H9 (cell line): Measurements from ENCODE around the gene CTXN1. TPM values are rescaled to one million over a fixed set of nuclear protein-coding genes. Genes with fewer than 3 reads are reported as not detected.
"Not testable (repeated sequence)": the region's sequence is repeated elsewhere in the genome, so short reads cannot be mapped to it uniquely, and the experiment has no call there.

Experiments used
- DNase-seq: peaks from one replicate; pipeline ENCODE4 v3.0.0-alpha.2; 2017
- H2AFZ ChIP-seq: one replicate; pipeline ENCODE4 v1.6.1; 2013; ENCODE audit warnings: mild to moderate bottlenecking, low read length, control low read depth, moderate library complexity
- H2AK5ac ChIP-seq: 2 replicates; pipeline ENCODE4 v1.6.1; 2013; ENCODE audit warnings: low read length, control low read depth, mixed read lengths; ENCODE audit not compliant: insufficient read length
- H2BK120ac ChIP-seq: one replicate; pipeline ENCODE4 v1.6.1; 2013; ENCODE audit warnings: low read depth, mild to moderate bottlenecking, low read length, control low read depth, inconsistent platforms; ENCODE audit not compliant: poor library complexity, severe bottlenecking
- H2BK12ac ChIP-seq: 2 replicates; pipeline ENCODE4 v1.6.1; 2013; ENCODE audit warnings: low read length, control low read depth, mixed read lengths, low read depth; ENCODE audit not compliant: insufficient read length
- H2BK15ac ChIP-seq: 2 replicates; pipeline ENCODE4 v1.6.1; 2013; ENCODE audit warnings: low read depth, low read length, control low read depth
- H2BK20ac ChIP-seq: one replicate; pipeline ENCODE4 v1.6.1; 2013; ENCODE audit warnings: low read depth, mild to moderate bottlenecking, low read length, control low read depth, inconsistent platforms; ENCODE audit not compliant: poor library complexity, severe bottlenecking
- H2BK5ac ChIP-seq: 2 replicates; pipeline ENCODE4 v1.6.1; 2013; ENCODE audit warnings: low read length, control low read depth, mixed read lengths; ENCODE audit not compliant: insufficient read length
- H3K14ac ChIP-seq: 2 replicates; pipeline ENCODE4 v1.6.1; 2013; ENCODE audit warnings: low read length, control low read depth; ENCODE audit not compliant: insufficient read depth
- H3K18ac ChIP-seq: 2 replicates; pipeline ENCODE4 v1.6.1; 2013; ENCODE audit warnings: low read depth, mild to moderate bottlenecking, mixed read lengths, low read length, control low read depth; ENCODE audit not compliant: insufficient read length
- H3K23ac ChIP-seq: 2 replicates; pipeline ENCODE4 v1.6.1; 2013; ENCODE audit warnings: low read length, control low read depth, mixed read lengths, low read depth; ENCODE audit not compliant: insufficient read length
- H3K23me2 ChIP-seq: 2 replicates; pipeline ENCODE4 v1.6.1; 2013; ENCODE audit warnings: low read depth, mild to moderate bottlenecking, mixed read lengths, low read length, control low read depth; ENCODE audit not compliant: insufficient read length, poor library complexity, severe bottlenecking
- H3K27ac ChIP-seq: 2 replicates; pipeline ENCODE4 v1.5.1; 2013; ENCODE audit warnings: low read length, control low read depth, mixed read lengths, low read depth; ENCODE audit not compliant: insufficient read length
- H3K27me3 ChIP-seq: 2 replicates; pipeline ENCODE4 v1.6.1; 2013; ENCODE audit warnings: low read length, control low read depth, inconsistent platforms; ENCODE audit not compliant: insufficient read depth
- H3K4ac ChIP-seq: 2 replicates; pipeline ENCODE4 v1.6.1; 2013; ENCODE audit warnings: low read depth, mild to moderate bottlenecking, control low read depth, inconsistent platforms, low read length, moderate library complexity
- H3K4me1 ChIP-seq: 2 replicates; pipeline ENCODE4 v1.6.1; 2013; ENCODE audit warnings: low read length, control low read depth, inconsistent platforms; ENCODE audit not compliant: insufficient read depth
- H3K4me2 ChIP-seq: 2 replicates; pipeline ENCODE4 v1.6.1; 2013; ENCODE audit warnings: low read length, control low read depth, mixed read lengths; ENCODE audit not compliant: insufficient read length, insufficient read depth
- H3K56ac ChIP-seq: 2 replicates; pipeline ENCODE4 v1.6.1; 2013; ENCODE audit warnings: low read depth, mild to moderate bottlenecking, mixed read lengths, low read length, control low read depth; ENCODE audit not compliant: insufficient read length
- H3K79me1 ChIP-seq: 2 replicates; pipeline ENCODE4 v1.6.1; 2013; ENCODE audit warnings: low read depth, mild to moderate bottlenecking, moderate library complexity, low read length, control low read depth, inconsistent platforms; ENCODE audit not compliant: insufficient read depth, poor library complexity, severe bottlenecking
- H3K79me2 ChIP-seq: 2 replicates; pipeline ENCODE4 v1.6.1; 2013; ENCODE audit warnings: low read length, control low read depth, inconsistent platforms; ENCODE audit not compliant: insufficient read depth
- H3K9ac ChIP-seq: 2 replicates; pipeline ENCODE4 v1.6.1; 2013; ENCODE audit warnings: low read length, control low read depth, mixed read lengths; ENCODE audit not compliant: insufficient read length; ENCODE audit errors: extremely low read depth
- H3K9me3 ChIP-seq: one replicate; pipeline ENCODE4 v1.6.1; 2013; ENCODE audit warnings: low read depth, low read length, inconsistent platforms; ENCODE audit not compliant: control insufficient read depth
- H3T11ph ChIP-seq: one replicate; pipeline ENCODE4 v1.6.1; 2013; ENCODE audit warnings: mild to moderate bottlenecking, low read length, control low read depth, inconsistent platforms
- H4K20me1 ChIP-seq: one replicate; pipeline ENCODE4 v1.6.1; 2013; ENCODE audit not compliant: control insufficient read depth, insufficient read length, insufficient read depth
- H4K5ac ChIP-seq: 2 replicates; pipeline ENCODE4 v1.6.1; 2013; ENCODE audit warnings: low read depth, mild to moderate bottlenecking, mixed read lengths, low read length, control low read depth; ENCODE audit not compliant: insufficient read length
- H4K8ac ChIP-seq: replicated peaks from 2 replicates; pipeline ENCODE4 v1.6.1; 2013; ENCODE audit warnings: low read length, control low read depth, mixed read lengths, low read depth; ENCODE audit not compliant: insufficient read length
- H4K91ac ChIP-seq: 2 replicates; pipeline ENCODE4 v1.6.1; 2013; ENCODE audit warnings: low read depth, mild to moderate bottlenecking, moderate library complexity, mixed read lengths, low read length, control low read depth; ENCODE audit not compliant: insufficient read length
- H3K27ac Mint-ChIP-seq, 3 experiments: 2 replicates in 2 of 3; 3 replicates in 1 of 3; pipeline ENCODE4 v1.8.0; 2020 to 2021; ENCODE audit warnings: mixed read lengths in 3 of 3, mild to moderate bottlenecking in 1 of 3, moderate library complexity in 1 of 3
- H3K27me3 Mint-ChIP-seq: 2 replicates; pipeline ENCODE4 v1.8.0; 2021; ENCODE audit warnings: low read depth, mild to moderate bottlenecking, moderate library complexity, mixed read lengths
- H3K36me3 Mint-ChIP-seq, 3 experiments: 2 replicates in 2 of 3; 3 replicates in 1 of 3; pipeline ENCODE4 v1.8.0; 2020 to 2021; ENCODE audit warnings: low read depth in 3 of 3, mixed read lengths in 3 of 3; ENCODE audit not compliant: insufficient read depth in 1 of 3
- H3K4me1 Mint-ChIP-seq, 2 experiments: 2 replicates each; pipeline ENCODE4 v1.8.0; 2020; ENCODE audit warnings: mixed read lengths in 2 of 2
- H3K4me3 Mint-ChIP-seq, 2 experiments: 2 replicates in 1 of 2; 3 replicates in 1 of 2; pipeline ENCODE4 v1.8.0; 2020 to 2021; ENCODE audit warnings: mild to moderate bottlenecking in 2 of 2, mixed read lengths in 2 of 2, moderate library complexity in 1 of 2
- H3K9me3 Mint-ChIP-seq, 2 experiments: 2 replicates in 1 of 2; 3 replicates in 1 of 2; pipeline ENCODE4 v1.8.0; 2020; ENCODE audit warnings: mild to moderate bottlenecking in 2 of 2, mixed read lengths in 2 of 2, moderate library complexity in 1 of 2
- WGBS: extraction: QIAGEN DNeasy Blood & Tissue Kit; methylation state at CpG from one replicate; pipeline ENCODE4 v1.1.7; 2013; ENCODE audit warnings: missing lambda C conversion rate, low lambda C conversion rate, mixed read lengths; ENCODE audit not compliant: insufficient read length; ENCODE audit errors: extremely low coverage; 5-methylcytosine and 5-hydroxymethylcytosine counted together
- total RNA-seq: library from RNA; stranded (reverse); gene quantifications from 2 replicates; pipeline ENCODE4 v1.2.1, GENCODE V29; 2021
- TF ChIP-seq, protein P1 (sequence below): fragments of 200-600 bp; sonication (generic); conservative IDR thresholded peaks from 3 replicates; pipeline ENCODE4 v1.8.0; 2021; ENCODE audit warnings: antibody characterized with exemption, mild to moderate bottlenecking

The CTXN1 gene
- total RNA-seq, 1 experiment from 2014 or later, result 22.7 TPM

DNA sequence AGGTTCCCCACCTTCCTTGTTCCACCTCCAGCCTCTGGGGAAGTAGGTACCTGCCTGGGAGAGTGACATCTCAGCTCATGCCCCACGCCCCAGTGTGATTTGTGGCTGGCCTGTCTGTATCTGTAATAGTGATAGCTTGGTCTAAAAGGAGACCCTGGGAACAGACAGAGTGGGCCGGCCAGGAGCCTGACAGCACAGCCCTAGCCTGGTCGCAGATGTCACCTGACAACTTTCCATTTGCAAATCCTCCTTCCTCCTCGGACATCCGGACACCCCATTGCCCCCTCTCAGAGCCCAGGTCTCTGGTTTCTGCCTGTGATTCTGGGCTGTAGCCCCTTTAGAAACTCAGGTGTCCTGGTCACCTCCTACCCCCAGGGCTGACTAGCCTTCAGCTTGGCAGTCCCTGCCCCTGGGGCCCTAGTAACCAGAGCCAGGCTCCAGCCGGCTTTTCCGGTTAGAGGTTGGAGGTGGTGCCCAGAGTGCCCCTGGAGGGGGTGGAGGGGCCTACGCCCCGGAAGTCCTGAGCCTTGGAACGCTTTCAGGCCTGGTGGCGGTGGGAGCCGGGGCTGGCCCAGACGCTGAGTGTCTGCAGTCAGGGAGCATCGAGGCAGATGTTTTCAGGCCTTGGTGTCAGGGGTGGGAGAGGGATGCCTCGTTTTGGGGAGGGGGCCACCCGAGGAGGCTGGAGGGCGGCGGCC, 31.2 kb downstream of the CTXN1 start:
- H3K9ac ChIP-seq, result no peak overlapping the region
- no peaks in the 10 kb centered on the region for H3K79me1 ChIP-seq
- no peak overlapping the region for H3K23ac ChIP-seq
- no peak overlapping the region for H2AFZ ChIP-seq
- no peak overlapping the region for H4K5ac ChIP-seq
- no peak overlapping the region for H3K18ac ChIP-seq
- no peak overlapping the region for H2BK15ac ChIP-seq
- Mint-ChIP-seq H3K27ac (no peak overlapping the region), H3K27me3 (peaks cover 3% of the 10 kb centered on the region), H3K4me3 (no peak overlapping the region), H3K36me3 (peaks cover 7 to 13% (median 11%) of the 10 kb centered on the region in 3 experiments; a peak in 6 of 7 replicates), H3K9me3 (no peaks in the 10 kb centered on the region), H3K4me1 (peaks cover 0 to 6% of the 10 kb centered on the region in 2 experiments; a peak in 2 of 4 replicates)
- H3K14ac ChIP-seq, result no peak overlapping the region
- H3K27me3 ChIP-seq, result no peaks in the 10 kb centered on the region
- no peak overlapping the region for H3T11ph ChIP-seq
- no peak overlapping the region for H3K56ac ChIP-seq
- H2AK5ac ChIP-seq, result no peak overlapping the region
- no peaks in the 10 kb centered on the region; the same call in 1 of the 2 replicates for H3K79me2 ChIP-seq
- H2BK20ac ChIP-seq, result no peak overlapping the region
- no peaks in the 10 kb centered on the region for H4K20me1 ChIP-seq
- no peak overlapping the region for H3K27ac ChIP-seq
- H3K9me3 ChIP-seq, result no peaks in the 10 kb centered on the region
- TF ChIP-seq, protein P1, sequence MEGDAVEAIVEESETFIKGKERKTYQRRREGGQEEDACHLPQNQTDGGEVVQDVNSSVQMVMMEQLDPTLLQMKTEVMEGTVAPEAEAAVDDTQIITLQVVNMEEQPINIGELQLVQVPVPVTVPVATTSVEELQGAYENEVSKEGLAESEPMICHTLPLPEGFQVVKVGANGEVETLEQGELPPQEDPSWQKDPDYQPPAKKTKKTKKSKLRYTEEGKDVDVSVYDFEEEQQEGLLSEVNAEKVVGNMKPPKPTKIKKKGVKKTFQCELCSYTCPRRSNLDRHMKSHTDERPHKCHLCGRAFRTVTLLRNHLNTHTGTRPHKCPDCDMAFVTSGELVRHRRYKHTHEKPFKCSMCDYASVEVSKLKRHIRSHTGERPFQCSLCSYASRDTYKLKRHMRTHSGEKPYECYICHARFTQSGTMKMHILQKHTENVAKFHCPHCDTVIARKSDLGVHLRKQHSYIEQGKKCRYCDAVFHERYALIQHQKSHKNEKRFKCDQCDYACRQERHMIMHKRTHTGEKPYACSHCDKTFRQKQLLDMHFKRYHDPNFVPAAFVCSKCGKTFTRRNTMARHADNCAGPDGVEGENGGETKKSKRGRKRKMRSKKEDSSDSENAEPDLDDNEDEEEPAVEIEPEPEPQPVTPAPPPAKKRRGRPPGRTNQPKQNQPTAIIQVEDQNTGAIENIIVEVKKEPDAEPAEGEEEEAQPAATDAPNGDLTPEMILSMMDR, result peak; percentile 24; the same call in 1 of the 3 replicates
- H2BK12ac ChIP-seq, result no peak overlapping the region
- no CpG with 5 or more reads among the region's 18 CpGs for WGBS
- no peak overlapping the region for H3K4ac ChIP-seq
- DNase-seq, result no peak
- H4K8ac ChIP-seq, result no peak overlapping the region
- no peak overlapping the region for H4K91ac ChIP-seq
- no peak overlapping the region for H2BK120ac ChIP-seq
- no peaks in the 10 kb centered on the region for H3K23me2 ChIP-seq
- no peaks in the 10 kb centered on the region for H3K4me1 ChIP-seq
- H2BK5ac ChIP-seq, result no peak overlapping the region
- H3K4me2 ChIP-seq, result no peak overlapping the region

DNA sequence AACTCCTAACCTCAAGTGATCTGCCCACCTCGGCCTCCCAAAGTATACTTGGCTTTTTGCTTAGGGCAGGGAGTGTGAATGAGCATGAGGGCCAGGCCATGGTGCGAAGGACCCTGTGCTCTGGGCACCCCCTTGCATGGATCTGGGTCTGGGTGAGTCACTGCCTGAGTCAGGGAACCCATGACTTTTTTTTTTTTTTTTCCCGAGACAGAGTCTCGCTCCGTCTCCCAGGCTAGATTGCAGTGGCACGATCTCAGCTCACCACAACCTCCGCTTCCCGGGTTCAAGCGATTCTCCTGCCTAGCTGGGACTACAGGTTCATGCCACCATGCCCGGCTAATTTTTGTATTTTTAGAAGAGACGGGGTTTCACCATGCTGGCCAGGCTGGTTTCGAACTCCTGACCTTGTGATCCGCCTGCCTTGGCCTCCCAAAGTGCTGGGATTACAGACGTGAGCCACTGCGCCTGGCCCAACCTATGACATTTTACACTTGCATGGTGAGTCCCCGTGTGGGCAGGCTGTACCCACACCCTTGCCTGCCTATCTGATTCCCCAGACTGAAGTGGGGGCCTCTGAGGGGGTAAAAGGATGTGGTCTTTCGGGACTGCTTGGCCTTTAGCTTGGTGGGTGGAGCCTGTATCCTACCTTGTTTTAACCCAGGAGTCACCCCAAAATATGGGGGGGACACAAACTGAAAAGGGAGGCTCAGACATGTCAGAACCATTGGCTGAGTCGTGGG, 32.4 kb downstream of the CTXN1 start:
- not testable (repeated sequence) for H4K20me1 ChIP-seq, H2AFZ ChIP-seq, H3K36me3 Mint-ChIP-seq, H2BK15ac ChIP-seq, H2AK5ac ChIP-seq, H2BK120ac ChIP-seq, H3K4ac ChIP-seq, DNase-seq, H3K4me2 ChIP-seq, H4K91ac ChIP-seq, H3K14ac ChIP-seq, H4K8ac ChIP-seq, H3K27me3 ChIP-seq, H2BK5ac ChIP-seq, H3K9ac ChIP-seq, H3K18ac ChIP-seq, H3K23me2 ChIP-seq, H3T11ph ChIP-seq, H3K23ac ChIP-seq, H3K79me2 ChIP-seq, H3K4me1 ChIP-seq, H3K4me3 Mint-ChIP-seq, H4K5ac ChIP-seq, H3K27ac ChIP-seq, H3K79me1 ChIP-seq, H2BK12ac ChIP-seq, H3K9me3 ChIP-seq, H3K27ac Mint-ChIP-seq, H3K56ac ChIP-seq, H3K9me3 Mint-ChIP-seq, H2BK20ac ChIP-seq
- Mint-ChIP-seq H3K4me1 (peaks cover 4 to 11% of the 10 kb centered on the region in 2 experiments; a peak in 3 of 4 replicates), H3K27me3 (peaks cover 12% of the 10 kb centered on the region)
- no CpG with 5 or more reads among the region's 18 CpGs for WGBS
